ENCODE data around the gene ARHGEF38.

- TF ChIP-seq CTCF (IDR thresholded peaks at IDR 0.05) (no peak), POLR2A (IDR thresholded peaks at IDR 0.05) (no peak)
Observed at GRCh38 chr4:105725623-105726022, 173.2 kb downstream of the ARHGEF38 start.
